Endodermal cell (in vitro differentiated cells): ENCODE data around the gene WWC1. TPM values are rescaled to one million over a fixed set of nuclear protein-coding genes. Genes with fewer than 3 reads are reported as not detected.

Experiments used
- DNase-seq: peaks from one replicate; pipeline ENCODE4 v3.0.0-alpha.2; 2017
- H3K27ac ChIP-seq: 2 replicates; pipeline ENCODE4 v1.5.1; 2013; ENCODE audit warnings: mild to moderate bottlenecking, low read depth, low read length, moderate library complexity
- H3K27me3 ChIP-seq: 2 replicates; pipeline ENCODE4 v1.6.1; 2013; ENCODE audit warnings: mild to moderate bottlenecking, low read length, moderate library complexity; ENCODE audit not compliant: insufficient read depth, control insufficient read depth, poor library complexity, severe bottlenecking
- H3K36me3 ChIP-seq: 2 replicates; pipeline ENCODE4 v1.7.0; 2013; ENCODE audit warnings: mild to moderate bottlenecking, low read length, moderate library complexity; ENCODE audit not compliant: control insufficient read depth, insufficient read depth
- H3K4me1 ChIP-seq: one replicate; pipeline ENCODE4 v1.7.0; 2013; ENCODE audit warnings: low read length; ENCODE audit not compliant: control insufficient read depth, insufficient read depth
- H3K4me3 ChIP-seq: 2 replicates; pipeline ENCODE4 v1.5.1; 2013; ENCODE audit warnings: mild to moderate bottlenecking, low read length, moderate library complexity
- H3K9ac ChIP-seq: 2 replicates; pipeline ENCODE4 v1.6.1; 2013; ENCODE audit warnings: mild to moderate bottlenecking, low read length, moderate library complexity; ENCODE audit not compliant: poor library complexity, severe bottlenecking; ENCODE audit errors: extremely low read depth
- H3K9me3 ChIP-seq: 2 replicates; pipeline ENCODE4 v1.6.1; 2013; ENCODE audit warnings: mild to moderate bottlenecking, low read length, moderate library complexity; ENCODE audit not compliant: control insufficient read depth
- H3K27ac Mint-ChIP-seq: 2 replicates; pipeline ENCODE4 v1.8.0; 2020; ENCODE audit warnings: mixed read lengths
- H3K27me3 Mint-ChIP-seq: 2 replicates; pipeline ENCODE4 v1.8.0; 2021; ENCODE audit warnings: mild to moderate bottlenecking, mixed read lengths; ENCODE audit not compliant: insufficient read depth
- H3K36me3 Mint-ChIP-seq: 2 replicates; pipeline ENCODE4 v1.8.0; 2020; ENCODE audit warnings: low read depth, mixed read lengths
- H3K4me1 Mint-ChIP-seq: 2 replicates; pipeline ENCODE4 v1.8.0; 2020; ENCODE audit warnings: mixed read lengths
- H3K4me3 Mint-ChIP-seq: 2 replicates; pipeline ENCODE4 v1.8.0; 2020; ENCODE audit warnings: mild to moderate bottlenecking, moderate library complexity, mixed read lengths
- H3K9me3 Mint-ChIP-seq: 2 replicates; pipeline ENCODE4 v1.8.0; 2020; ENCODE audit warnings: mild to moderate bottlenecking, mixed read lengths
- WGBS, 2 experiments: methylation state at CpG; one replicate each; pipeline versions ENCODE4 v1.1.5 to v1.1.7; 2013; ENCODE audit warnings: missing lambda C conversion rate in 2 of 2, mixed read lengths in 1 of 2; ENCODE audit not compliant: insufficient coverage in 1 of 2, insufficient read length in 1 of 2; 5-methylcytosine and 5-hydroxymethylcytosine counted together
- total RNA-seq, 2 donors: library from RNA; stranded (reverse); fragmentation: NEBNext Ultra II Directional in 1 of 2; extraction: Animal tissue kit (Norgen Biotek cat#: 25700) in 1 of 2; gene quantifications; 2 replicates in 1 of 2; 3 replicates in 1 of 2; pipeline ENCODE4 v1.2.1, GENCODE V29; 2021
- TF ChIP-seq, protein P1 (sequence below): fragments of 200-600 bp; sonication (generic); conservative IDR thresholded peaks from 2 replicates; pipeline ENCODE4 v1.5.0; 2021; ENCODE audit warnings: antibody characterized with exemption, mild to moderate bottlenecking

The WWC1 gene
- total RNA-seq, 2 donors from 2014 or later: 18.4 to 20.3 TPM

- Mint-ChIP-seq H3K4me1 (peaks cover 14% of the 10 kb centered on the region), H3K27ac (no peak overlapping the region), H3K27me3 (no peaks in the 10 kb centered on the region), H3K36me3 (no peaks in the 10 kb centered on the region), H3K4me3 (no peak overlapping the region), H3K9me3 (no peaks in the 10 kb centered on the region)
- Histone ChIP-seq H3K4me1 (peaks cover 20% of the 10 kb centered on the region), H3K36me3 (no peaks in the 10 kb centered on the region), H3K9ac (no peak overlapping the region), H3K9me3 (no peaks in the 10 kb centered on the region), H3K27me3 (no peaks in the 10 kb centered on the region), H3K4me3 (no peak overlapping the region), H3K27ac (no peak overlapping the region)
- WGBS, 2 experiments: 93 to 97% methylated on average over 4 of the region's 4 CpGs
- TF ChIP-seq, protein P1, sequence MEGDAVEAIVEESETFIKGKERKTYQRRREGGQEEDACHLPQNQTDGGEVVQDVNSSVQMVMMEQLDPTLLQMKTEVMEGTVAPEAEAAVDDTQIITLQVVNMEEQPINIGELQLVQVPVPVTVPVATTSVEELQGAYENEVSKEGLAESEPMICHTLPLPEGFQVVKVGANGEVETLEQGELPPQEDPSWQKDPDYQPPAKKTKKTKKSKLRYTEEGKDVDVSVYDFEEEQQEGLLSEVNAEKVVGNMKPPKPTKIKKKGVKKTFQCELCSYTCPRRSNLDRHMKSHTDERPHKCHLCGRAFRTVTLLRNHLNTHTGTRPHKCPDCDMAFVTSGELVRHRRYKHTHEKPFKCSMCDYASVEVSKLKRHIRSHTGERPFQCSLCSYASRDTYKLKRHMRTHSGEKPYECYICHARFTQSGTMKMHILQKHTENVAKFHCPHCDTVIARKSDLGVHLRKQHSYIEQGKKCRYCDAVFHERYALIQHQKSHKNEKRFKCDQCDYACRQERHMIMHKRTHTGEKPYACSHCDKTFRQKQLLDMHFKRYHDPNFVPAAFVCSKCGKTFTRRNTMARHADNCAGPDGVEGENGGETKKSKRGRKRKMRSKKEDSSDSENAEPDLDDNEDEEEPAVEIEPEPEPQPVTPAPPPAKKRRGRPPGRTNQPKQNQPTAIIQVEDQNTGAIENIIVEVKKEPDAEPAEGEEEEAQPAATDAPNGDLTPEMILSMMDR: no peak
- no peak for DNase-seq
Measured at GRCh38 chr5:168374532-168374931, 83.1 kb downstream of the WWC1 start.

GRCh38 chr5:168375214-168375613 is 83.8 kb downstream of the WWC1 start:
- Mint-ChIP-seq H3K9me3 (no peaks in the 10 kb centered on the region), H3K4me1 (peaks cover 12% of the 10 kb centered on the region), H3K27me3 (no peaks in the 10 kb centered on the region), H3K4me3 (no peak overlapping the region), H3K27ac (no peak overlapping the region), H3K36me3 (no peaks in the 10 kb centered on the region)
- no peak overlapping the region for H3K27ac ChIP-seq
- H3K36me3 ChIP-seq: no peaks in the 10 kb centered on the region
- TF ChIP-seq, protein P1: no peak
- H3K9me3 ChIP-seq: no peaks in the 10 kb centered on the region
- no peak overlapping the region for H3K9ac ChIP-seq
- no peak for DNase-seq
- 90 to 94% methylated on average over 6 to 7 of the region's 7 CpGs for WGBS, 2 experiments
- no peak overlapping the region for H3K4me3 ChIP-seq
- H3K4me1 ChIP-seq: peaks cover 17% of the 10 kb centered on the region
- H3K27me3 ChIP-seq: no peaks in the 10 kb centered on the region

DNA sequence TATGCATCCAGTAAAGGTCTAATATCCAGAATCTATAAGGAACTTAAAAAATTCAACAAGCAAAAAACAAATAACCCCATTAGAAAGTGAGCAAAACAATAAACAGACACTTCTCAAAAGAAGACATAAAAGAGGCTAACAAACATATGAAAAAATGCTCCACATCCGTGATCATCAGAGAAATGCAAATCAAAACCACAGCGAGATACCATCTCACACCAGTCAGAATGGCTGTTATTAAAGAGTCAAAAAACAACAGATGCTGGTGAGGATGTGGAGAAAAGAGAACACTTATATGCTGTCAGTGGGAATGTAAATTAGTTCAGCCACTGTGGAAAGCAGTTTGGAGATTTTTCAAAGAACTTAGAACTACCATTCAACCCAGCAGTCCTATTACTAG is 86.1 kb downstream of the WWC1 start:
- WGBS, 2 experiments: 90 to 100% methylated on average over 2 of the region's 2 CpGs
- Mint-ChIP-seq H3K9me3 (no peaks in the 10 kb centered on the region), H3K36me3 (no peaks in the 10 kb centered on the region), H3K27me3 (no peaks in the 10 kb centered on the region), H3K4me1 (no peaks in the 10 kb centered on the region), H3K27ac (no peak overlapping the region), H3K4me3 (no peak overlapping the region)
- Histone ChIP-seq H3K4me3 (no peak overlapping the region), H3K9ac (no peak overlapping the region), H3K27ac (no peak overlapping the region), H3K27me3 (no peaks in the 10 kb centered on the region), H3K9me3 (no peaks in the 10 kb centered on the region), H3K36me3 (no peaks in the 10 kb centered on the region), H3K4me1 (peaks cover under 1% of the 10 kb centered on the region)
- TF ChIP-seq, protein P1: no peak
- DNase-seq: no peak
